ENCODE results near the gene MTF2.

Gene MTF2

GRCh38 chr1:93083979-93084378, 4.9 kb downstream of the MTF2 start:
- no peak for DNase-seq

- no peak for DNase-seq
Observed at GRCh38 chr1:93087532-93087931, 8.4 kb downstream of the MTF2 start.

- no peak for DNase-seq
Observed at GRCh38 chr1:93093332-93094006, 14.4 kb downstream of the MTF2 start.

- no peak for DNase-seq
Observed at GRCh38 chr1:93095804-93096585, 16.9 kb downstream of the MTF2 start.

GRCh38 chr1:93102142-93102541, 23.1 kb downstream of the MTF2 start:
- DNase-seq: no peak

- no peak for DNase-seq
Observed at GRCh38 chr1:93106226-93106625, 27.1 kb downstream of the MTF2 start.

- DNase-seq: no peak
Observed at GRCh38 chr1:93107395-93107794, 28.3 kb downstream of the MTF2 start.

- DNase-seq: no peak
Observed at GRCh38 chr1:93108335-93108734, 29.3 kb downstream of the MTF2 start.

- no peak for DNase-seq
Observed at GRCh38 chr1:93109578-93109977, 30.5 kb downstream of the MTF2 start.

GRCh38 chr1:93111065-93111464, 32.0 kb downstream of the MTF2 start:
- DNase-seq: no peak

- DNase-seq: no peak
Observed at GRCh38 chr1:93111561-93111960, 32.5 kb downstream of the MTF2 start.

- no peak for DNase-seq
Observed at GRCh38 chr1:93113127-93113526, 34.0 kb downstream of the MTF2 start.

GRCh38 chr1:93114391-93114790, 35.3 kb downstream of the MTF2 start:
- DNase-seq: no peak

- DNase-seq: no peak
Observed at GRCh38 chr1:93120614-93121013, 41.5 kb downstream of the MTF2 start.

- DNase-seq: no peak
Observed at GRCh38 chr1:93123201-93123783, 44.2 kb downstream of the MTF2 start.

- no peak for DNase-seq
Observed at GRCh38 chr1:93124556-93125355, 45.7 kb downstream of the MTF2 start.

- DNase-seq: no peak
Observed at GRCh38 chr1:93129507-93130099, 50.5 kb downstream of the MTF2 start.

- DNase-seq: no peak
Observed at GRCh38 chr1:93132638-93133037, 53.6 kb downstream of the MTF2 start.

- no peak for DNase-seq
Observed at GRCh38 chr1:93136445-93136844, 57.4 kb downstream of the MTF2 start.

GRCh38 chr1:93137604-93138292, 58.7 kb downstream of the MTF2 start:
- DNase-seq: no peak

GRCh38 chr1:93140106-93140505, 61.0 kb downstream of the MTF2 start:
- DNase-seq: no peak

- DNase-seq: no peak
Observed at GRCh38 chr1:93142161-93142560, 63.1 kb downstream of the MTF2 start.

All from activated gamma-delta T cell (primary cell).